Left cardiac atrium (tissue), 4 donors: Measurements from ENCODE around the gene SPEG. TPM values are rescaled to one million over a fixed set of nuclear protein-coding genes. Genes with fewer than 3 reads are reported as not detected.

Experiments
- ATAC-seq, 2 donors: fragments of 200-7000 bp; cut with Tn5 transposase; one replicate each; pipeline ENCODE4 v1.9.1; 2020; ENCODE audit warnings: mild to moderate bottlenecking in 2 of 2, moderate library complexity in 2 of 2
- DNase-seq: peaks from one replicate; pipeline ENCODE4 v3.0.0-alpha.2; 2020
- intact Hi-C, 2 donors: fragments of 100-400 bp; cut with DNase I; formaldehyde crosslinking; loops; one replicate each; pipeline versions ENCODE4 v1.14.1 to v1.15.1; 2022 to 2023
- total RNA-seq, 2 donors: library from RNA; stranded (reverse); fragmentation: NEBNext Ultra II Directional; extraction: Animal tissue kit (Norgen Biotek cat#: 25700); gene quantifications; one replicate each; pipeline ENCODE4 v1.2.1, GENCODE V29; 2021
- donor health status: DM: no; HTN: yes; CAD: no.
- donor health status: DM: no; HTN: yes; CAD: no; lungs with severe emphysema.
- donor health status: DM: yes; HTN: yes; CAD: no.
- donor health status: Dilated cardiomyopathy.

Gene SPEG
- total RNA-seq, 2 donors from 2014 or later, result 94.6 to 94.9 TPM

DNA sequence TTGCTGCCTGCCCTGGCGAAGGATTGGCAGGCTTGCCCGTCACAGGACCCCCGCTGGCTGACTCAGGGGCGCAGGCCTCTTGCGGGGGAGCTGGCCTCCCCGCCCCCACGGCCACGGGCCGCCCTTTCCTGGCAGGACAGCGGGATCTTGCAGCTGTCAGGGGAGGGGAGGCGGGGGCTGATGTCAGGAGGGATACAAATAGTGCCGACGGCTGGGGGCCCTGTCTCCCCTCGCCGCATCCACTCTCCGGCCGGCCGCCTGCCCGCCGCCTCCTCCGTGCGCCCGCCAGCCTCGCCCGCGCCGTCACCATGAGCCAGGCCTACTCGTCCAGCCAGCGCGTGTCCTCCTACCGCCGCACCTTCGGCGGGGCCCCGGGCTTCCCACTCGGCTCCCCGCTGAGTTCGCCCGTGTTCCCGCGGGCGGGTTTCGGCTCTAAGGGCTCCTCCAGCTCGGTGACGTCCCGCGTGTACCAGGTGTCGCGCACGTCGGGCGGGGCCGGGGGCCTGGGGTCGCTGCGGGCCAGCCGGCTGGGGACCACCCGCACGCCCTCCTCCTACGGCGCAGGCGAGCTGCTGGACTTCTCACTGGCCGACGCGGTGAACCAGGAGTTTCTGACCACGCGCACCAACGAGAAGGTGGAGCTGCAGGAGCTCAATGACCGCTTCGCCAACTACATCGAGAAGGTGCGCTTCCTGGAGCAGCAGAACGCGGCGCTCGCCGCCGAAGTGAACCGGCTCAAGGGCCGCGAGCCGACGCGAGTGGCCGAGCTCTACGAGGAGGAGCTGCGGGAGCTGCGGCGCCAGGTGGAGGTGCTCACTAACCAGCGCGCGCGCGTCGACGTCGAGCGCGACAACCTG is 16.3 kb upstream of the SPEG start, which contains the start of gene DES:
Gene DES (plus strand): TSS at position 223 of the 857 bp plus-strand sequence. CDS start 86 bp downstream, at position 309.
- intact Hi-C loops, result loop anchor here in 1 of 2 donors (2.0 to 10.0 kb wide), 2 partner anchors 14 to 226 kb away; no protein-coding TSS in a partner anchor
- peak; percentile 68 to 78 for ATAC-seq

DNA sequence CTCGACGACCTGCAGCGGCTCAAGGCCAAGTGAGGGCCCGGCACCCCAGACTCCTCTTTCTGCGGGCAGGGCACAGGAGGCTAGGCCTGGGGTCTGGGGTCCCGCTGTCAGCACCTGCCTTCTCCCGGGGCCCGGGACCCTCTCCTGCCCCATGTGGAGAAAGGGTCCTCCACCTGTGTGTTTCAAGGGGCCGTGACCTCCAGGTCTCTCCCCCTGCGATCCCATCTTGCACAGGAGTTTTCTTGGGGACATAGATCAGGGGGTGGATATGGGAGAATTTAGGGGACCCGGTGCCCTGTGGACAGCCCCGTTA is 15.7 kb upstream of the SPEG start:
- intact Hi-C loops, result loop anchor here in 1 of 2 donors (2.0 to 10.0 kb wide), 2 partner anchors 14 to 226 kb away; no protein-coding TSS in a partner anchor

More for the DNA sequence above, 16.3 kb upstream of the SPEG start, which contains the start of gene DES:
- DNase-seq, result peak; percentile 70

DNA sequence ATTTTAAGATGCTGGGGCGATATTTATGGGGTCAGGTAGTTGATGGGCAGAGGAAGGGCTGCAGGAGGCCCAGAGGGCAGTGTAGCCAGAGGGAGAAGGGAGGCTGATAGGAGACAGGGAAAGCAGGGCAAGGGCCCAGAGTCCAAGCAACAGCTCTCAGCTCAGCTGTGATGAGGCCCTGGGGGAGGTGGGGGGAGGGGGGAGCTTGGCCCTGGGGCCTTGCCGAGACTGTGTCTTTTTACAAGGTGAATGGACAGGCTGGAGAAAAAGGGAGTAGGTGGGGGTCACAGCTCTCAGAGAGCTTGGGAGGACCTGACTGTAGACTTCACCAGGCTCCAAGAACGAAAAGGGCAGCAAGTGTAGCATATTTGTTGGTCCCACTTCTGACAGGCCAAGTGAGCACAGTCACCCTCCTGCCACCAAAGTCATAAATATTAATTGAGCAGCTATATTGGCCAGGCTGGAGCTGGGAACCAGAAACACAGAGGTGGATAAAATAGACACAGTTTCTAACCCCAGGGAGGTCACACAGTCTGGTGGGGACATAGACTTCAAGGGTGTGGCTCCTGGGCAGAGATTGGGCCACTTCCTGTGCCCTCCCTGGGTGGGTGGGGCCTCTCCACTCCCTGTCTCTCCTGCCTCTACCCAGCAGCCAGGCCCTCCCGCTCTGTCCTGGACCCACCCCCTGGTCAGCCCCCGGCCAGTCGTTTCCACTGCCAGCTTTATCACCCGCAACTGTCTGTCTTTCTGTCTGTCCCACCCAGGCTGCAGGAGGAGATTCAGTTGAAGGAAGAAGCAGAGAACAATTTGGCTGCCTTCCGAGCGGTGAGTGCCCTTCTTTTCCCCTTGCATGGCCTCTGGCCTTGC is 15.1 kb upstream of the SPEG start:
- intact Hi-C loops, result loop anchor here in 1 of 2 donors (2.0 to 10.0 kb wide), 2 partner anchors 15 to 225 kb away; no protein-coding TSS in a partner anchor
- ATAC-seq (peak; percentile 57 to 70), DNase-seq (no peak)

More for the DNA sequence above, 15.7 kb upstream of the SPEG start:
- no peak for DNase-seq
- ATAC-seq, result no peak

DNA sequence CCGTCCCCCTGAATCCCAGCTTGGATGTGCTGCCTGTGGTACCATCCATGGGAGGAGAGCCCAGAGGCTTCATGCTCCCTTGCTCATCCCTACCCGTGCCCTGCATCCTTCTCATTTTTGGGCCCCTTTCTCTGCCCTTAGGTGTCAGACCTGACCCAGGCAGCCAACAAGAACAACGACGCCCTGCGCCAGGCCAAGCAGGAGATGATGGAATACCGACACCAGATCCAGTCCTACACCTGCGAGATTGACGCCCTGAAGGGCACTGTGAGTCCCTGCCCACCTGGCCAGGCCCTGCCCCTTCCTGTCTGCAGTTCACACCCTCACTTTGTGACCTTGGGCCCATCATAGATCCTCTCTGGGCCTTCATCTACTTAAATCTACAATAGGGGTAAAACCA is 14.0 kb upstream of the SPEG start:
- intact Hi-C loops, result no loop called here
- no peak for ATAC-seq
- DNase-seq, result no peak

DNA sequence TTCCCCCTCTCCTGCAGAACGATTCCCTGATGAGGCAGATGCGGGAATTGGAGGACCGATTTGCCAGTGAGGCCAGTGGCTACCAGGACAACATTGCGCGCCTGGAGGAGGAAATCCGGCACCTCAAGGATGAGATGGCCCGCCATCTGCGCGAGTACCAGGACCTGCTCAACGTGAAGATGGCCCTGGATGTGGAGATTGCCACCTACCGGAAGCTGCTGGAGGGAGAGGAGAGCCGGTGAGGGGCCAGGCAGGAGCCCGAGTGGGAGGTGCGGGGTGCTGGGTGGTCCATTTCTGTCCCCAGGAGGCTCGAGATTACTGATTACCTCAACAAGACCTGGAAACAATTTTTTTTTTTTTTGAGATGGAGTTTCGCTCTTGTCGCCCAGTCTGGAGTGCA is 13.3 kb upstream of the SPEG start:
- DNase-seq (no peak), ATAC-seq (no peak)
- intact Hi-C loops, result no loop called here

DNA sequence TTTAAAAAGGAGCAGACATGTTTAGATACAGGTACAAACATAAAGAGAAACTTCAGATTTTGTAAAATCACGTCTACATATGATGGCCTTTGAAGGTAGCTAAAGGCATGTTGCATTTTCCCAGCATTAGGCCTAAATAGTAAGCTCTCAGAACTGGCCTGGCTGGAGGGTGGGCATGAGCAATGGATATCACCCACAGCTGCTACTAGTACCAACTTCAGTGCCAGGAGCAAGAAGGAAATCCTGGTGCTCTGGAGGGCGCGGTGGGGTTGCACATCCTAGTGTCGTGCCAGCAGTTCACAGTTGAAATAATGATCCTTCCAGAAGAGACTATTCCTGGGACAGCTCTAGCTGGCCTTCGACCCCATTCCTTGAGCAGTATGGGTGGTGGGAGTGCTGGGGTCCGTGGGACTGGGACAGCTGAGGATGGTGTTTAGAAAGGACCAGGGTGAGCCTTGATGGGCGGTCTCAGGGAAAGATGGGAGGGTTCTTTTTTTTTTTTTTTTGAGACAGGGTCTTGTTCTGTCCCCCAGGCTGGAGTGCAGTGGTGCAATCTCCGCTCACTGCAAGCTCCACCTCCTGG is 11.6 kb upstream of the SPEG start:
- DNase-seq (no peak), ATAC-seq (no peak)

DNA sequence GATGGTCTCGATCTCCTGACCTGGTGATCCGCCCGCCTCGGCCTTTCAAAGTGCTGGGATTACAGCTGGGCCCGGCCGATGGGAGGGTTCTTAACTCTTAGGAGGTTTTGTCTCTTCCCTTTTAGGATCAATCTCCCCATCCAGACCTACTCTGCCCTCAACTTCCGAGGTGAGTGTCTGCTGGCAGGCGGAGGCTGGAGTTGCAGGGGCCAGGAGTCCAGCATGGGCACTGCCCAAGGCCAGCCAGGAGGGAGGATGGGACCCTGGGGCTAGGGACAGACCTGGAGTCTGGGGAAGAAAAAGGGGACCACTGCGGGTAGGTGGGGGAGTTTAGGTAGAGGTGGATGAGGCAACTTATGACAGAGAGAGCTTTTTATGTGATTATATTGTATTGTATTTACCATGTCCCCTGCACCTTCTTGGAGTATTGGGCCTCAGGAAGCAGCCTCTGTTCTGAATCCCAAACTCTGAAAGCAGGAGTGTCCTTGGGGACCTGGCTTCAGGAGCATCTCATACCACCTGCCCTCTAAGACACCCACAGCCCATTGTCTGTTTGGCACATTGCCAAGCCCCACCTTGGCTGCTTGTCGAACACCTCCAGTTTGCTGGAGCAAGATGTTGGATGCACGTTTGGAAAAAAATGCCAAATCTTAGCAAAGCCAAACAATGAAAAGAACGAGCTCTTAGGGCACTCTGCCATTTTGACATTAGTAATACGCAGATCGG is 10.8 kb upstream of the SPEG start:
- DNase-seq (no peak), ATAC-seq (no peak)
- intact Hi-C loops, result no loop called here

More for the DNA sequence above, 11.6 kb upstream of the SPEG start:
- intact Hi-C loops, result no loop called here

DNA sequence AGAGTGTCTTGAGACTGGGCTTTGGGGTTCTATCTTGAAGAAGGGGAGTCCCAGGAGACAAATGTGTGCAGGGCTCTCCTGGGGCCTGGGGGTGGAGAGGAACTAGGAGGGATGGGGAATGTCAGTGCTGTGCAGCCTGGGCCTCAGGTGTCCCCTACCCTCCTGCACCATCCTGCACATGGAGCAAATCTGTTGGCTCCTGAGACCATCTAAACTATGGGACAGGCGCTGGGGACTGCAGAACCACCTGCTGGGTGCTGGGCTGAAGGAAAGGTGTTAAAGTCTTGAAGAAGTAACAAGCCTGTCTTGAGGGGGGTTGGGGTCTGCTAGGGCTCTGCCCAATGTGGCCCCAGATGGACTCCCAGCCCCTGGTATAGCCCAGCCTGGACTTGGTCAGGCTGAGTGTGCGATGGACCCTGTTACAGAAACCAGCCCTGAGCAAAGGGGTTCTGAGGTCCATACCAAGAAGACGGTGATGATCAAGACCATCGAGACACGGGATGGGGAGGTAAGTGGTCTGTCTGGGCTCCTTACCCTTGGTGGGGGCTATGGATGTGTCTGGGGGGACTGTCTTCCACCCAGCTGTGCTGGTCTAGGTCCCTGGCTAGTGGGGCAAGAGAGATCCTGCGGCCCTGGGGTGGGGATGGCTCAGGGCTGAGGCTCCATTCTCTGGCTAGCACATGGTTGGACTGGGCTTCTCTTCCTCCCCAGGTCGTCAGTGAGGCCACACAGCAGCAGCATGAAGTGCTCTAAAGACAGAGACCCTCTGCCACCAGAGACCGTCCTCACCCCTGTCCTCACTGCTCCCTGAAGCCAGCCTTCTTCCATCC is 9.2 kb upstream of the SPEG start:
- intact Hi-C loops, result no loop called here
- ATAC-seq (peak in 1 of 2 donors; percentile 0), DNase-seq (no peak)

DNA sequence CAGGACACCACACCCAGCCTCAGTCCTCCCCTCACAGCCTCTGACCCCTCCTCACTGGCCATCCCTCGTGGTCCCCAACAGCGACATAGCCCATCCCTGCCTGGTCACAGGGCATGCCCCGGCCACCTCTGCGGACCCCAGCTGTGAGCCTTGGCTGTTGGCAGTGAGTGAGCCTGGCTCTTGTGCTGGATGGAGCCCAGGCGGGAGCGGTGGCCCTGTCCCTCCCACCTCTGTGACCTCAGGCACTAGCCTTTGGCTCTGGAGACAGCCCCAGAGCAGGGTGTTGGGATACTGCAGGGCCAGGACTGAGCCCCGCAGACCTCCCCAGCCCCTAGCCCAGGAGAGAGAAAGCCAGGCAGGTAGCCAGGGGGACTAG is 8.6 kb upstream of the SPEG start:
- intact Hi-C loops, result no loop called here
- no peak for DNase-seq

DNA sequence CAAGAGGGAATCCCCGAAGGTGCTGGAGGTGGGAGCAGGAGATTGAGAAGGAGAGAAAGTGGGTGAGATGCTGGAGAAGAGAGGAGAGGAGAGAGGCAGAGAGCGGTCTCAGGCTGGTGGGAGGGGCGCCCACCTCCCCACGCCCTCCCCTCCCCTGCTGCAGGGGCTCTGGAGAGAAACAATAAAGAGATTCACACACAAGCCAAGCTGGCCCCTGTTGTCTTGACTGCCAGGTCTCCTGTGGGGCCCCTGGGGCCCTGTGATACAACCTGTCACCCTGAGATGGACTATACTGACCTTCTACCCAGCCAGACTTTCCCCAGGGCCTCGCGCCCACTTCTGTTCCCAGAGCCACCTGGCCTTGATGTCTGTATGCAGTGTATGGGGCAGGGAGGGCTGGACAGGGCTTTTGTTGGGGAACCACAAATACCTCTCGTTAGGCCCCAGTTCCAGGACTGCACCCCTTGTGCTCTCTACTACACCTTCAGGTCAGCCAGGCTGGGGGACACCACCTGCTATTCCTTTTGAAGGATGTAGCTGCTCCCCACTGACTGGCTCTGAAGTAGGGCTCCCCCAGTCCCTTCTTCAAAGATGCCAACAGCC is 8.0 kb upstream of the SPEG start:
- intact Hi-C loops, result no loop called here
- ATAC-seq, result no peak
- no peak for DNase-seq

More for the DNA sequence above, 8.6 kb upstream of the SPEG start:
- peak in 1 of 2 donors; percentile 1 for ATAC-seq

DNA sequence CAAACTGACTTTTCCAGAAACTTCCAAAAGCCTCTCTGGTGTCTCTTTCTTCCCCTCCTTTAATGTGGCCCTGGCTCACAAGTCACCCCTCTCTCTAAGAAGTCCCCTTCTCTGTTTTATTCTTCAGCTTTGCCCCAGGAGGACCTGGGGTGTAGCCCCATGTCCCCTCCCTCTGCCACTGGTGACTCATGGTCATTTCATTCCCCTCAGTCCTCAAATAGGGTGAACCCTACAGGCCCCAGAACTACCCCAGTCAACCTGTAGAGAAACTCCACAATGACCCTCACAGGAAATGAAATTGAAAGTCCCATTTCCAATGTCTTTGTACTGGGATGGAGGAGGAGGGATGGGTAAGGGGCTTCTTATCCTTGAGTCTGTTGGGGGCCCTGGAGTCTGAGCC is 6.2 kb upstream of the SPEG start:
- DNase-seq, result no peak
- intact Hi-C loops, result no loop called here
- peak in 1 of 2 donors; percentile 4 for ATAC-seq

DNA sequence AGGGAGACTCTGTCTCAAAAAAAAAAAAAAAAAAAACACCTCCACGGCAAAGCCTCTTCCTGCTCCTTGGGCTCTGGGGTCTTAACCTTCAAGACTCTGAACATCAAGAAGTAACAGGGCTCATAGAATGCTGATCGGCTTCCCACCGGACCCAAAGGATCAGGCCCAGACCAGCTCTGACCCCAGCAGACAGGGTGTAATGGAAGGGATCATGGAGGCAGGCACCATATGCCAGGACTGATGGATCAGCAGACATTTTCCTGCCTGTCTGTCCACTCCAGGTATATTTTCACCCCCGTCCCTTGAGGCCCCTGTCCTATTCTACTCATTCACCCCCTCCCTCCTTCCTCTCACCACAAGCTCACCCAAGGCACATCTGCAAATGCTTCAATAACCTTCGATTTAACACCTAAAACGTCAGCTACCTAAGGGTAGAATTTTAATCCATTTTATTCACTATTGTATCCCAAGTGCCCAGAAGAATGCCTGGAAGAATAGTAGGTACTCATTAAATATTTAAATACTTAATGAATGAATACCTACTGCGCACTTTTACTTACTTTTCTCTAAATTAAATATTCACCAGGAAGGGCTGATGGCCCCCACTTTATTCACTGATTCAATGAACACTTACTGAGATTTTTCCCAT is 4.6 kb upstream of the SPEG start:
- intact Hi-C loops, result no loop called here
- DNase-seq (no peak), ATAC-seq (peak in 1 of 2 donors; percentile 1)

DNA sequence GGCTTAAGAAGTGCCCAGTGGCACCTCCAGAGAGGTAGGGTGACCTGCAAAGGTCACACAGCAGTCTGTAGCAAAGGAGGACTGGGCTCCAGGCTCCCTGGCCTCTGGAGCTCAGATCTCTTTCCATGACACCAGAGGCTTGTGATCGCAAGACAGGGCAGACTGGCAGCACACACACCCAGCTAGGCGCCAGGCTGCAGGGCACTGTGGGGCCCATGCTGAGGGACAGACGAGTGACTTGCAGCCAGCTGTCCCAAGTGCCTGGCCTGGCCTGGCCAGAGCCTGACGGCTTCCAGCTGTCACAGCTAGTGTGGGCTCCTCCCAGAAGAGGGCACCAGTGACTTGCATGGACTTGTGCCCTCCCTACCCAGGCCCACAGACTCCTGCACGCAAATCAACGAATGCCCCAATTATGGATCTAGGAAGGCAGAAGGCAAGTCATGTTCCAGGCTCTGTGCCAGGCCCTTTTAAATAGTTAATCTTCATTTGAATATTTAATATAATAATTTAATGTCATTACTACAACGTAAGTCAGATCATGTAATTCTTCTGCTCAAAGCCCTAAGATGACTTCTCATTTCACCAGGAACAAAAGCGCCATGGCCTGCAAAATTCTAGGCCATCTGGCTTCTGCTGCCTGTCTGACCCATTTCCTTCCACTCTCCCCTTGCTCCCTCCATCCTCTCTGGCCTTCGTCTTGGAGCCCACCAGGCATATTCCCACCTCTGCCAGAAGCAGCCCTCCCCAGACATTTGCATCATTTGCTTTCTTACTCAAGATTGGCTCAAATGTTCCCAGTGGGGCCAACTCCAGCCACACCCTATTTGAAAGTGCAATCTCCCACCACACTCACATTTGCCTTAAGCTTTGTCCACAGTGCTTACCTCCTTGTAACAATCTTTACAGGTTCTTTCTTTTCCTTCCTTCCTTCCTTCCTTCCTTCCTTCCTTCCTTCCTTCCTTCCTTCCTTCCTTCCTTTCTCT is 3.7 kb upstream of the SPEG start:
- intact Hi-C loops, result no loop called here
- peak; percentile 55 for DNase-seq
- peak; percentile 66 to 73 for ATAC-seq

DNA sequence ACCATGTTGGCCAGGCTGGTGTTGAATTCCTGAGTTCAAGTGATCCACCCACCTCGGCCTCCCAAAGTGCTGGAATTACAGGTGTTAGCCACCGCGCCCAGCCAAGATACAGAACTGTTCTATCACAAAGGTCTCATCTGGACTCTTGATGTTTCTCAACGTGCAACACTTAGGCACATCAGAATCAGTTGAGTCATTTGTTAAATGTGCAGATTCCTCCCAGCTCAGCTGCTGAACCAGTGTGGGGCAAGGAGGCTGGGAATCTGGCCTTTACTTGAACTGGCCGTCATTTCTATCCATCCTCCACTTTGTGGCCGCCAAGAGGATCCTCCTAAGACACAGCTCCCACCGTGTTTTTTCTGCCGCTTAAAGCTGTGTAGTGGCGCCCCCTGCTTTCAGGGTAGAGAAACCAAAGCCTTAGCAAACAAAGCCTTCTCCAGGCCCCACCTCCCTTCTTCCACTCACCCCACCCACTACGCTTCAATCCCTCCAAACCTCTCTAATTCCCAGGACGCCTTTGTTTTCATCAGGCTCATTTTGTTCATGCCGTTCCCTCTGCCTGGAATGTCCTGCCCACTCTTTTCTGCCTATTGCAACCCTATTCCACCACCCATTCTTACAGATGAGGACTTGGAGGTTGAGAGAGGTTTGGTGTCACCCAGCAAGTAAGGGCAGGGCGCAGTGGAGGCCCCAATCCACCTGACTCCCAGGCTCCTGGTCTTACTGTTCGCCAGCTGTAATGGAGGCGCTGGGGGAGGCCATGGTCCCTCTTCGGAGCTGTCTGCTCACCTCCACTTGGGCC is 776 bp upstream of the SPEG start:
- peak; percentile 7 to 14 for ATAC-seq
- intact Hi-C loops, result no loop called here
- no peak for DNase-seq

DNA sequence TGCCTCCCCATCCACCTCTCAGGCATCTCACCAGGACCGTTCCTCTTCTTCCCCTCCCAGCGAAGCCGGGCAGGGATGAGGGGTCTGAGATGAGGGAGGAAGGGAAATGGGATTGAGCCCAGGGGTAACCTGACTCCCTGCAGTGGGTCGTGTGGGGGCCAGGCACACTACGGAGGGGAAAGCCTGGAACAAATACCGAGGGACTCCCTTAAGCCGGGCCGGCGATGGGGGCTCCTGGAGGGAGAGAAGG is 250 bp upstream of the SPEG start:
- no peak for ATAC-seq
- no peak for DNase-seq
- intact Hi-C loops, result no loop called here
